HG03196 (cell line): ENCODE results near the gene DCAKD.

Source experiments
- ATAC-seq: cut with Tn5 transposase; IDR thresholded peaks from one replicate; pipeline ENCODE4 v1.9.1; 2021; ENCODE audit not compliant: unreplicated experiment

DCAKD gene, protein sequence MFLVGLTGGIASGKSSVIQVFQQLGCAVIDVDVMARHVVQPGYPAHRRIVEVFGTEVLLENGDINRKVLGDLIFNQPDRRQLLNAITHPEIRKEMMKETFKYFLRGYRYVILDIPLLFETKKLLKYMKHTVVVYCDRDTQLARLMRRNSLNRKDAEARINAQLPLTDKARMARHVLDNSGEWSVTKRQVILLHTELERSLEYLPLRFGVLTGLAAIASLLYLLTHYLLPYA

DNA sequence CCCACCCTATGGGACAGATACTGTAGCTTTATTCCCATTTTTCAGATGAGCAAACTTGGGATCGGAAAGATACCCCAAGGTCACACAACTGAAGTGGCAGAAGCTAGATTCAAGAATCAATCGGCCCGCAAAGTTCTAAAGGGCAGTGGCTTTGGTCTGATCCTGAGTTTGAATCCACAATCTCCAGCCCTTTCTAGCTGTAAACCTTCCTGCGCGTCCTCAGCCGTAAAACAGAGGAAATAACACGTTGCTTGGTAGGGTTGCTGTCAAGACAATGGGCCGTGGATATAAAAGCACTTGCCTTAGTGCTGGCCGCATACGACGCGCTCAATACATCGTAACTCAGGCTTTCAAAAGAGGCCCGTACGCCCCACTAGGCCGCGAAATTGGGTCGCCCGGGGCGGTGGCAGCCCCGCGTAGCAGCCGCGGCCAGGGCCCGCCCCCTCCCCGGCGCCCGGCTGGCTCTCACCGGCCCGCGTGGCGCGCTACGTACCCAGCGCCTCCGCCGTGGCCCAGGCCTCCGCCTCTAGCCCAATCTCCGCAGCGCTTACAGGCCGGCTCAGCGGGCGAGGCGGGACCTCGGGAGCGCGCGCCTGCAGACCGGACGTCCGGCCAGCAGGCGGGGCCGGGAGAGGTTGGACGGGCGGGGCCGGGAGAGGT lies at the start of gene DCAKD:
DCAKD (minus strand) TSS at position 573 of the 660 bp plus-strand sequence. CDS start 16,747 bp downstream, outside the sequence.
- peak; percentile 87 for ATAC-seq

DNA sequence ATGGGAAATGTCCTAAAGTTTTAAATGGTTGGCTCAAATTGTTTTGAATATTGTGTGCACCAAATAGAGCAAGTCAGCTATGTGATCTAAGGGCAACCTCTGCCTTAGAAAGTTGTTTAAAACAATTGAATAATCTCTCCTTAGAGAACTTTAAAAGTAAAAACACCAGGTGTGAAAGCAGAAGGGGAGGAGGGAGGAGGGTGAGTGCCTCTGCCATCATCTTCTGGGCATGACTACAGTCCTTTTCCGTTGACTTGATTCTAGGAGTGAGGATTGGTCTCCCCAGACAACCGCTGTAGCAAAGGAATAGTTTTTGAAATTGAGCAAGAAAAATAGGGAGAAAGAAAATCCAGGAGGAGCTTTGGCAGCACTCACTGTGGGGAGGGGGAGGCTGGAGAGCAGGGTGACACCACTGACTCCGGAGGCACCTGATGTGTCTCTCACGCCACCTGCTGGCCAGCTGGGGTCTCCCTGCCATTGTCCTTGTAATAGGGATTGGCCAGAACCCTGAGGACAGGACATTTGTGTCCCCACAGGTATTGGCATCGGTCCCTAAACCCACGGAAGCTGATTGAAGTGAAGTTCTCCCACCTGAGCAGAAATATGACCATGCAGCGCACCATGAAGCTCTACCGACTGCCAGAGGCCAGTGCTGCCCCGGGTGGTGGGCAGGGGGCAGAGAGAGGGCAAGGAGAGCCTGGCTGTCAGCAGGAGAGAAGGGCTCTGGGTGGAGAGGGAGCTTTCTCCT lies 47.6 kb upstream of the DCAKD start:
- ATAC-seq = no peak

DNA sequence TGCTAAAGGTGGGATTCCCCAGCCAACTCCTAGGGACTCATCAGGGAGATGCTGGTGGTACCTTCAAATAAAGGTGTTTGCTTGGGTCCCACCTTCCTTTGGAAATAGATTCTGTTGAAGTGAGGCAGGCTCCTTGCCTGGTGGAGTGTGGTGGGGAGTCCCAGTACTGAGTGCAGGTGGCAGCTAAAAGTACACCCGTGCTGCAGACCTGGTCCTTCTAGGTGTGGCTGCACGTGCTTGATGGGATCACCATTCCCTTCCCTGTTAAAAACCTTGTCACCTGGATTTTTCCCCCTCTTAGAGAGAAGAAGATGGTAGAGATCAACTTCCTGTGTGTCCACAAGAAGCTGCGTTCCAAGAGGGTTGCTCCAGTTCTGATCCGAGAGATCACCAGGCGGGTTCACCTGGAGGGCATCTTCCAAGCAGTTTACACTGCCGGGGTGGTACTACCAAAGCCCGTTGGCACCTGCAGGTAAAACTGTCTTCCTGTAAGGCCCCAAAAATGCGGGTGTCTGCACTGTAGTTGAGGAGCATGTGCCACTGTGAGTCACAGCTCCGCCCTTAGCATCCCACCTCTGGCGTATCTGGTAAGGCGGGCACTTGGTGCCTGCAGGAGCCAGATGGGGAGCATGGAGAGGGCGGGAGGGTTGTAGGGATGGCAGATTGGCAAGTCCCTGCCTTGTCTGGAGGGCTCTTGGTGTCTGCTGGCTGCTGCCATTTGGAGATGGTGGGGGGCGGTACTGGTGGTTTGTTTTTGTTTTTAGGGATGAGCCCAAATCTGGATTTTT lies 46.8 kb upstream of the DCAKD start:
- no peak for ATAC-seq

DNA sequence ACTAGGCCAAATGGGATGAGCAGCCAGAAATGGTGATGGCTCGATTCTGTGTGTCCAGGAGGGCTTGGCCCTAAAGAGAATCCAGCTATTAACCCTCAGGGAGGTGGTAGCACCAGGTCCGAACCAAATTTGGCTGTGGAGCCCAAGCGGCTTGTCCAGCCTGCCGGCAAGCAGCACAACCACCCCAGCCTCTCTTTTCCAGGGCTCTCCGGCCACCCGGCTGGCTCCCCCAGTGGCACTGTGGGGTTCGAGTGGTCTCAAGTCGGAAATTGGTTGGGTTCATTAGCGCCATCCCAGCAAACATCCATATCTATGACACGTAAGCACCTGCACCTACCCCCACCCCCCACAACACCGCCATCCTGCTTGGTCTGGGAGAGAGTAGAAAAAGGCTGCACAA lies 45.5 kb upstream of the DCAKD start:
- ATAC-seq = no peak

DNA sequence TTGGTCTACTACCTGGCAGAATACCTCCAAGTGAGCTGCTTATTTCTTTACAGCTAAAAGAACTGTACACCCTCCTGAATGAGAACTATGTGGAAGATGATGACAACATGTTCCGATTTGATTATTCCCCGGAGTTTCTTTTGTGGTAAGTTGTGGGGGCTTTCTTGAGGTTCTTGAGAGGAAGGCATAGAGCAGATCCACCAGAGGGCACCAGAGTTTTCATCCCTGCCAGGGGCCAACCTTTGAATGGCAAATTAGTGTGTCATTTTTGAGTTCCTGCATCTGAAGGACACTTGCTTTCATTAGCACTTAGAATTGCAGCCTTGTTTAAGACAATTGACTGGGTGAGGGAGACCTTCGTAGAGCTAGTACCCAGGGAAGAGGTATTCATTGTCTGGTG lies 44.7 kb upstream of the DCAKD start:
- no peak for ATAC-seq

DNA sequence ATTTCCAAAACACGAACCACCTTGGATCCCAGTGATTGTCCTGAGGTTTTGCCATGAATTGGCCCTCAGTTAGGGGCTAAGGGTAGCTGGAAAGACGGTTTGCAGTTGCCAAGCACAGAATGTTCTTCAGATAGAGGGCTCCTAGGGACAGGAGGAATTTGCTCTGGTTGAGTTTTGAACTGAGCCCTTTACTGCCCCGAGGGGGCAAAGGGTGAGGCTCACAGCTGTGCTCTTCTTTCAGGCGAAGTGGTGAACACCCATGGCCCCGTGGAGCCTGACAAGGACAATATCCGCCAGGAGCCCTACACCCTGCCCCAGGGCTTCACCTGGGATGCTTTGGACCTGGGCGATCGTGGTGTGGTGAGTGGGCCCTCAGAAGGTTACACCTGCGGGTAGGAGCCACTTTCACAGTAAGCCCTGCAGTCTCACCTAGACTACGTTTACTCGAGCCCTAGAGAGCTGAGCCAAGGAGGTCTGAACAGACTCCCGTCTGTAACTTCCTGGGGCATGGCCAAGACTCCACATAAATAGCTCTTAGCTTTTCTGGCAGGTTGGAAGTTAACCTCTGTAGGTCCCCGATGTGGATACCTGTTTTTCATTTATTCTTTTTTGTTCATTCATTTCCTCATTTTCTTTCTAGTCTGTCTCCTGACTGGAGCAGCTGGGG lies 42.1 kb upstream of the DCAKD start:
- no peak for ATAC-seq

DNA sequence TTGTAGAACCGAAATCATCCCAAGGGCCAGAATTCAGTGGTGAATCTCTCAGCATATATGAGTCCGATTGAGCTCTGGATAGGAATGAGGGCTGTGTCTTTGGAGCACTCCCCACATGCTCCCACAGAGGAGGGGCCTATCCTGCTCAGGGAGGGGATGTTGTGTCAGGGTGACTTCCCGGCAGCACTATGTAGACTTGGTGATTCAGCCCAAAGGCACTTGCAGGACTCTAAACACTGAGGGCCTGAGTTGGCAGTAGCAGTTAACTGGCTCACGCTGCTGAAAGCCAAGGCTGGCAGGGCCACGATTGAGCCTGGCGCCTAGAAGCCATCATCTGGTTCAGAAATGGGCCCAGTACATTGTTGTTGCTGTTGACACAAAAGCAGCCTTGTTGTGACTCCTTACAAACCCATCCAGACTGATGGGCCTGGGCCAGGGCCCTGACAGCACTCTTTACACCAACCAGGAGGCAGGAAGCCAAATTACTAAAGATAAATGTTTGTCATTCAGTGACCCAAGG lies 41.5 kb upstream of the DCAKD start:
- no peak for ATAC-seq

DNA sequence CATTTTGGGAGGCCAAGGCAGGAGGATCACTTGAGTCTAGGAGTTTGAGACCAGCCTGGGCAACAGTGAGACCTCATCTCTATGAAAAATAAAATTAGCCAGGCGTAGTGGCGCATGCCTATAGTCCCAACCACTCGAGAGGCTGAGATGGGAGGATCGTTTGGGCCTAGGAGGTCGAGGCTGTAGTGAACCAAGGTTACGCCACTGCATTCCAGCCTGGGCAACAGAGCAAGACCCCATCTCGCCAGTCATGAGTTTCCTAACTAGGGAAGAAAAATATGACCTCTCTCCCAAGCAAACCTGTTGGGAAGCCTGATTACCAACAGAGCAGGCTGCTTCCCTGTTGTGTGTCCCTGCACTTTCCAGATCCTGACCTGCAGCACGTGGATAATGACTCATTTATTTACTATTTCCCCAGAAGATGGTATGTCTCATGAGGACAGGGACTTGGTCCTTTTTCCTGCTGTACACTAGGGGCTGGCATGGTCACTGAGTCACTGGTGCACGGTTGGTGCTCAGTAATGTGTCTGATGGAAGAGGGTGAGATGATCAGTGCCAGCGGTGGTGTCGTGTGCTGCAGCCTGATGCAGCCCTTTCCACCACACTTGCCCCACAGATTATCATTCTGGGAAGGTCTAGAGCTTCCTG lies 40.5 kb upstream of the DCAKD start:
- ATAC-seq = no peak

DNA sequence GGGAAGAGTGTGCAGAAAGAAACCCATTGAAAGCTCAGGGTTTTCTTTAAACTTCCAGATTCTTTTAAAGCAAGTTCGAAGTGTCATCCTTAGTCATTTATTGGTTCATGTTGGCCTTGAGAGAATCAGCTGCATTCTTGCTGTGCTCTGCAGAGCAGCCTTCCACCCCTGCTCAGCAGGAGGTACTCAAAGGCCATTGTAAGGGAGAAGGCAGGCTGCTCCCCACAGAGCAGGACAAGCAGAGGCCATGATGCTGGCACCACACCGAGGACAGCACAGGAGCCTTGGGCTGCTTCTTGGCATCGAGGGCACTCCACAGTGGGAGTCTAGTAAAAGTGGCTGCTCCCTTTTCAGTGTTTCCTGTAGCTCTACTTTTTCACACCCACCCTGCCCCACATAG lies 39.3 kb upstream of the DCAKD start:
- no peak for ATAC-seq

DNA sequence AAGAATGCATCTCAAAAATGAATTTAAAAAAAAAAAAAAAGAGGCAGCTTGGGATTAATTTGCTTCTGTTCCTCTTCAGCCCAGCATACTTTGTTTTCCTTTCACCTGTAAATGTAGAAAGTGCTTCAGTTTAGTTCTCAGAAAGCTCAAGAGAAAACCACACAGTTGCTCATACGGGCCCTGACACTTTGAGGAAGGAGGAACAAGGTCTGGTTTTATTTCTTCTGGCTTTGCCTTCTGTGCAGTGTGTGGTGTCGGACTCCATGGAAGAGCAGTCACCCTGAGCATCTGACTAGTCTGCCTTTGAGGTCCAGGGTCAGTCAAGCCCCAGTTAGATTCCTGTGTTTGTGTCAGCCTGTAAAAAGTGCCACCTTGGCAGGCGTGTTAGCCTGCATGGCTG lies 37.3 kb upstream of the DCAKD start:
- ATAC-seq = no peak

DNA sequence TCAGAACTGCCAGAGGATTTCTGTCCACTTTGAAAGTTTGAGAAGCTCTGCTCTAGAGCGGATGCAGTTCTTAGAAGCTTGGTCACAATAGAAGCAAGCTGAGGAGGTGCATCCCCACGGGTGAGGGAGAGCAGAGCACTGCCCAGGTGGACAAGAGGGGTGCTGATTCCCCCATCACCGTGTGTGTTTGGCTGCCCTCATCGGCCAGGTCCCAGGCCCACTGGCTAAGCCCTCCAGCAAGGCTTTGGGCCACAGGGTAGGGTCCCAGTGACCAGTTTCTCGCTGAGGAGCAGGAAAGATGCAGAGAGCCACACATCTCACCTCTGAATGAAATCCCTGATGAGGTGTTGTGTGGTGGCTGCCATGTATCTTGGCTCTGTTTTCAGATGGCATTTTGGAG lies 36.5 kb upstream of the DCAKD start:
- no peak for ATAC-seq

DNA sequence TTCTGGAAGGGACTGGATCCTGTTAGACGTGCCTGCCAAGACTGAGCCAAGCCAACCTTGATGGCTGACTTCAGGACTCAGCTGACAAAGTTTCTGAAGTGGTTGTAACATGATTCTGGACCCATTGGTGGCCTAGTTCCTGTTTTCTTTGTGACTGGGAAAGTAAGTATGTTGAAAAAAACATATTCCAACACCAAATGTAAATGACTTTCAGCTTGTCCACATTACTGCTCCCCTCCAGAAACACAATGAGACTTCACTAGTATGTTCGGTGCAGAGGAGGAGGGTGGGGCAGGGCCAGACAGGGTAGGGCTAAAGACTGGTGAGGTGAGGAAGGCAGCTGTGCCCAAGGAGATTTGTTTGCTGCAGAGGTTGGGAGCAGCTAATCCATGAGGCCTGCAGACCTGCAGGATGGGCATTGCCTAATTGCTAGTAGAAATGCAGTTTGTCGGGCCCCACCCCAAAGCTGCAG lies 36.1 kb upstream of the DCAKD start:
- ATAC-seq = no peak

DNA sequence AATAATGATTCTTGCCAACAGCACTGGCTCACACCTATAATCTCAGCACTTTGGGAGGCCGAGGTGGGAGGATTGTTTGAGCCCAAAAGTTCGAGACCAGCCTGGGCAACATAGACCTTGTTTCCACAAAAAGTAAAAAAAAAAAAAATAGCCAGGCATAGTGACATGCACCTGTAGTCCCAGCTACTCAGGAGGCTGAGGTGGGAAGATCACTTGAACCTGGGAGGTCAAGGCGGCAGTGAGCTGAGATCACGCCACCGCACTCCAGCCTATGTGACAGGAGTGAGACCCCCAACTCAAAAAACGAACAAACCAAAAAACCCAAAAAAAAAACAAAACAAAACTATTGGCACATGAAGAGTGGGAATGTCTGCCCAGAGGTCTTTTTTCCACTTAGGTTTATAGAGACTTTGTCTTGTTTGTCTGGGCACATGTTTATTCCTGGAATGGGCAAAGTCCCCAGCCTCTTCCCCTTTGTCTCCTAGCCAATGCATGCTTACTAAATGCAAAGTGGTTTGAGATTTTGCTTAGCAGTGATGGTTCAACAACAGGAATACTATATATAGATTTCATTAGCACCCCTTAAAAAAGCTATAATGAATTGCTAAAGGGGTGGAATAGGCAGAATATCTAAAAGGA lies 35.6 kb upstream of the DCAKD start:
- no peak for ATAC-seq

DNA sequence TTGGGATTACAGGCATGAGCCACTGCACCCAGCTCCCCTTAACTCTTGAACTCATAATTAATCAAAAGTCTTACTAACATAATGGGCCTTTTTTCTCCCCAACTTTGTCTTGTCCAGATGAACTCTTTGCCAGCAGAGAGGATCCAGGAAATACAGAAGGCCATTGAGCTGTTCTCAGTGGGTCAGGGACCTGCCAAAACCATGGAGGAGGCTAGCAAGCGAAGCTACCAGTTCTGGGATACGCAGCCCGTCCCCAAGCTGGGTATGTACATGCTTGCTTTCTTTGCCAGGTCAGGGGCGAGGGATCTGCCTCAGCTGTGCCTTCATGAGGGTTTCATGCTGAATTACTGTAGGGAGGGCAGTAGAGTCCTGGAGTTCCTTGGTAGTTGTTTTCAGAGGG lies 35.0 kb upstream of the DCAKD start:
- no peak for ATAC-seq

DNA sequence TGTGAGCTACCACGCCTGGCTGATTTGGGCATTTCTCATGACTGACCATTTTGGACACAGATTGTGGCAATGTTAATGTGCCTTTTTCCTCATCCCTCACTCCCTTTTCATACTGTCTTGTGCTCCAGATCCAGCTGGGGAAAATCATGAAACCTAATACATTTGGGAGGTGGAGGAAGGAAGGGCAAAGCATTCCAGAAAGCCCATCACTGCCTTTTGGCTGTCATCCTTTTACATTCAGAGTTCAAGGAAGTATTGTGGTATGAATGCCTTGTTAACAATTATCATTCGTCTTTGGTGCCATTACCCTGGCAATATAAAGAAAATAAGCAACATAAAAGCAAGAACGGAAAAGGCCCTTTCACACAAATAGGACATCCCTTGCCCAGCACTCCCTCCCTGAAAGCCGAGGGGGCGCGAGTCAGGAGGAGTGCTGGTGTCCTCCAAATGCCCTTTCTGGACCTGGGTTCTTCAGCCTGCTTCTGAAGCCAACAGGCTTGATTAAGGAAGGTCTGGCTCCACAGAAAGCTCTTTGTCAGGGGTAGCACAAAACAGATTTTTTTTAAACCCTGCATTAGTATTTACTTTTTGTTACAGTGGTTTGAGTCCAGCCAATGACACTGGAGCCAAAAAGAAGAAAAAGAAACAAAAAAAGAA lies 29.7 kb upstream of the DCAKD start:
- no peak for ATAC-seq

DNA sequence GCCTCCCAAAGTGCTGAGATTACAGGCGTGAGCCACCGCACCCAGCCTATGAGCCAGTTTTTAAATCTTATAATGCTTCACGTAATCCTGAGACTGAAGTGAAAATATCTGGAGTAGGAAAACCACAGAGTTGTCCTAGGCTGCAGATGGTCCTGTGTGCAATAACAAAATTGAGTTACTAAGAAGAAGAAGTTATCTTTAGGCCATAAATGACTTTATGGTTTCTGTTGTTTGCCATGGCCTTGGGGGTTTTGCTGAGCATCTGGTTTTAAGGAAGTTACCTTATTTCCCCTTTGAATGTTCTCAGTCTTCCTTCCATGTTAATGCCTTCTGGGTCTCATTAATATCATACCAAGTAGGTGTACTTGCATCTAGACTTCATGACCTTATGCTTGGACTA lies 26.2 kb upstream of the DCAKD start:
- ATAC-seq = no peak

DNA sequence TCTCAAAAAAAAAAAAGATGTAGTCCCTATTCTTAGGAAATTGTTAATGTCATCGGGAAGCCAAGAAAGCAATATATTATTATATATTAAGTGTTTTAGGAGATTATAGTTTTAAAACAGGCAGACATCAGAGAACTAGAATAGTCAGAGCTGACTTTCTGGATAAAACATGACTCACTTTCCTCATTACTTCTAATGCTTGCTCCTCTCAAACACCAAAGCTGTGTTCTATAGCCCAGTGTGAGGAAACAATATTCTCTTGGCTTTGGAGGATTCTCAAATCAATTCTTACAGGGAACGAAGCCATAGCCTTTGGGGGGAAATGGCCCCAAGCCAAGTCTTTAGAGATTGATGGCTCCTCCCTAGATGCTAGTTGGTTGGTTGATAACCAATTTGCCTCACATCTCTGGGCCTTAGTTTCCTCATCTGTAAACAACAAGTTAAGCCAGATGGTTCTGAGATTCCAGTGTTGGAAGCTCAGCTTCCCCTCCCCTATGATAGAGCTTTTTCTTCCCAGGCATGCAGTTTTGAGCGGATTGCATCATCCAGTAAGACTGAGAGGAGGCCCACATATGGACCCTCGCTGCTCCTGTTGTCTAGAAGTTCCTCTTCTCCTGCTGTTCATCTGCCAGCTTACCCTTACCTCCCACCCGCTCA lies 22.1 kb upstream of the DCAKD start:
- ATAC-seq = no peak

DNA sequence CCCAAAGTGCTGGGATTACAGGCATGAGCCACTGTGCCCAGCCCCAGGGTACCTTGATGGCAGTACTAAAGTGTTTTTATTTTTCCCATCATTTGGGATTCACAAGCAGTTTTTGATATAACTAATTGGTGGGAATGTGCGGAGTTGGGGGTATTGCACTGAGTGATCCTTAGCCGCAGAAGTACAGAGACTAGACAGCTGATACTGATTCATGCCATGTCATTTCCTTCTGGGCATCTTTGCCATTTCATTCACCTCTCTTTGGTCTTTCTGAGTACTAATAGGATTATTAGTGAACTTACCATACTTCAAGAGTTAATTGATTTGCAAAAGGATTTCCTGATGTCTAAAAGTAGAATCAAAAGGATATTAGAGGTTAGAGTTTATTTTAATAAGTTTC lies 19.4 kb upstream of the DCAKD start:
- ATAC-seq = no peak

DNA sequence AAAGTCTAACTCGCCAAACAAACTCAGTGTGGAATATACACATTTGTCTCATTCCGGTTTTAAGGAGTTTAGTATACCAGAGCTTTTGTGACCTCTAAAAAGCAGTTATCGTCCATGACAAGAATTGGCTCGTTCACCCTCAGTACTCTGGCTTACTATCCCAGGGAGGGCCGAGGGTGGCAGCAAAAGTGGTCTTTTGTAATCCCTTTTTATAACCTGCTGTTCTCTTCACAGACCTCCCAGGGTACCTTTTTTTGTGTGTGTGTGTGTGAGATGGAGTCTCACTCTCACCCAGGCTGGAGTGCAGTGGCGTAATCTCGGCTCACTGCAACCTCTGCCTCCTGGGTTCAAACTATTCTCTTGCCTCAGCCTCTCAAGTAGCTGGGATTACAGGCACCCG lies 18.6 kb upstream of the DCAKD start:
- ATAC-seq = no peak
